D721Med (cell line): ENCODE data around the gene AGPAT3.

Experiments
- DNase-seq: peaks from one replicate; pipeline ENCODE4 v3.0.0; 2011; ENCODE audit warnings: low spot score; ENCODE audit not compliant: insufficient read length
- FAIRE-seq: peaks from 2 replicates; lab custom pipeline; 2011; peaks lifted over from hg19 to GRCh38; lab: Jason Lieb, UNC
- CTCF ChIP-seq: IDR thresholded peaks from 2 replicates; pipeline ENCODE4 v1.5.1; 2012; ENCODE audit warnings: mild to moderate bottlenecking, control low read depth; ENCODE audit not compliant: insufficient read depth; ENCODE audit errors: missing control alignments

The AGPAT3 gene

GRCh38 chr21:43930074-43930847 is 65.2 kb downstream of the AGPAT3 start:
- no peak for TF ChIP-seq CTCF
- FAIRE-seq (no peak), DNase-seq (no peak)

- no peak for DNase-seq
- TF ChIP-seq CTCF = no peak
- no peak for FAIRE-seq
Observed at GRCh38 chr21:43930848-43931375, 65.9 kb downstream of the AGPAT3 start.

DNA sequence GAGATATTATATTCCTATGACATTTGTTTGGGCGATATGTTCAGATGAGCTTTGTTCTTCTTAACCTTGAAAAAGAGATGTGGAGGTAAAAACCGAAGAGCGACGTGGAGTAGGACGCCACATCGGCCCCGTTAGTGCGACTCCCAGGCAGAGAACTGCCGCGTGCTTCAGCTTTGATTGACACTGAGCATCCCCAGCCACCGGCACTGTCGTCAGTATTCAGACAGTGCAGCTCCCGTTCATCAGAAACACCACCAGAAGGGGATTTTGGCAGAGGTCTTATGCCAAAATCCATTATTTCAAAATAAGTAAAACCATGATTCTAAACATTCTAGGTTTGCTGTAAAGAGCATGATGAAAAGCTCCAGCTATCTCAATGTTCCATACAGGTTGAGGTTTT is 66.5 kb downstream of the AGPAT3 start:
- no peak for TF ChIP-seq CTCF
- no peak for FAIRE-seq
- no peak for DNase-seq

- TF ChIP-seq CTCF = no peak
- DNase-seq = no peak
- FAIRE-seq = no peak
Observed at GRCh38 chr21:43932005-43932404, 67.0 kb downstream of the AGPAT3 start.

- no peak for TF ChIP-seq CTCF
- FAIRE-seq (no peak), DNase-seq (no peak)
Observed at GRCh38 chr21:43933199-43933598, 68.2 kb downstream of the AGPAT3 start.

DNA sequence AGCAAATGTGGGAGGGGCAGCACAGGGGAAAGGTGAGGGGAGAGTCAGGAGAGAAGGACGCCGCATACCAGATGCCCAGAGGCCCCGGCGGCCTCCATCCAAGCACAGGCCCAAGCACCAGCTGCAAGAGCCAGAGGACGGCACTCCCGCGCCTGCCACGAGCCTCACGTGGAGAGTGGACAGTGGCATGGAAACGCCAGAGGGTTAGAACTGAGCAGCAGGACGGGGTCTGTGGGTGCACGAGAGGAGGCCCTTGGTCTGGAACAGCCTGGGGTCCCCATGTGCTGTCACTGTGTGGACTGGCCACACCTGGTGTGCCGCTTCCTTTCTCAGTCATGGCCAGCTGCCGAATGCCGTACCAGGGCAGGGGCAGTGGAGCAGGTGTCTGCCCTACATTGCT is 68.7 kb downstream of the AGPAT3 start:
- DNase-seq = no peak
- no peak for TF ChIP-seq CTCF
- no peak for FAIRE-seq

GRCh38 chr21:43934116-43934515 is 69.1 kb downstream of the AGPAT3 start:
- no peak for TF ChIP-seq CTCF
- FAIRE-seq = no peak
- DNase-seq = no peak
